Chondrocyte (in vitro differentiated cells): ENCODE data around the gene BSG. TPM values are rescaled to one million over a fixed set of nuclear protein-coding genes. Genes with fewer than 3 reads are reported as not detected.

Experiments
- DNase-seq: peaks from one replicate; pipeline ENCODE4 v3.0.0; 2021; ENCODE audit warnings: mixed read lengths, low spot score
- H3K27ac Mint-ChIP-seq: one replicate; pipeline ENCODE4 v1.8.0; 2021; ENCODE audit warnings: mild to moderate bottlenecking, moderate library complexity, mixed read lengths; ENCODE audit not compliant: unreplicated experiment
- H3K27me3 Mint-ChIP-seq: 2 replicates; pipeline ENCODE4 v1.8.0; 2021; ENCODE audit warnings: low read depth, mixed read lengths
- H3K36me3 Mint-ChIP-seq: 2 replicates; pipeline ENCODE4 v1.8.0; 2021; ENCODE audit warnings: low read depth, mixed read lengths
- H3K4me1 Mint-ChIP-seq: 2 replicates; pipeline ENCODE4 v1.8.0; 2021; ENCODE audit warnings: low read depth, mild to moderate bottlenecking, mixed read lengths
- H3K4me3 Mint-ChIP-seq: one replicate; pipeline ENCODE4 v1.8.0; 2021; ENCODE audit warnings: mild to moderate bottlenecking, moderate library complexity, mixed read lengths; ENCODE audit not compliant: unreplicated experiment
- H3K9me3 Mint-ChIP-seq: 2 replicates; pipeline ENCODE4 v1.8.0; 2021; ENCODE audit warnings: low read depth, mixed read lengths
- CTCF ChIP-seq: fragments of 200-600 bp; sonication (generic); IDR thresholded peaks from 2 replicates; pipeline ENCODE4 v1.5.0; 2021; ENCODE audit warnings: antibody characterized with exemption, mild to moderate bottlenecking, moderate library complexity
- total RNA-seq: library from RNA; stranded (reverse); gene quantifications from 3 replicates; pipeline ENCODE4 v1.2.1, GENCODE V29; 2021

The BSG gene
- total RNA-seq, 1 donor from 2014 or later, result 440 TPM

GRCh38 chr19:575527-576506 lies 3.4 kb downstream of the BSG start:
- Mint-ChIP-seq H3K4me1 (peaks cover 48% of the 10 kb centered on the region), H3K36me3 (no peaks in the 10 kb centered on the region), H3K9me3 (no peaks in the 10 kb centered on the region), H3K27ac (peak overlapping the region; percentile 80), H3K27me3 (no peaks in the 10 kb centered on the region), H3K4me3 (peak overlapping the region; percentile 31)
- no peak for TF ChIP-seq CTCF
- no peak for DNase-seq

- no peak overlapping the region for H3K27ac Mint-ChIP-seq
- no peaks in the 10 kb centered on the region for H3K9me3 Mint-ChIP-seq
- H3K36me3 Mint-ChIP-seq, result no peaks in the 10 kb centered on the region
- no peak overlapping the region for H3K4me3 Mint-ChIP-seq
- no peak for TF ChIP-seq CTCF
- H3K27me3 Mint-ChIP-seq, result no peaks in the 10 kb centered on the region
- DNase-seq, result no peak
- H3K4me1 Mint-ChIP-seq, result peaks cover 38% of the 10 kb centered on the region
These were observed 4.5 kb downstream of the BSG start for GRCh38 chr19:576768-577438.

- no peaks in the 10 kb centered on the region for H3K9me3 Mint-ChIP-seq
- TF ChIP-seq CTCF, result peak; percentile 9
- H3K4me1 Mint-ChIP-seq, result peaks cover 38% of the 10 kb centered on the region
- DNase-seq, result no peak
- H3K27me3 Mint-ChIP-seq, result no peaks in the 10 kb centered on the region
- no peaks in the 10 kb centered on the region for H3K36me3 Mint-ChIP-seq
- peak overlapping the region; percentile 54 for H3K27ac Mint-ChIP-seq
- H3K4me3 Mint-ChIP-seq, result no peak overlapping the region
These were observed 5.3 kb downstream of the BSG start for GRCh38 chr19:577439-578392.

- peak; percentile 81 for DNase-seq
- Mint-ChIP-seq H3K4me1 (peaks cover 28% of the 10 kb centered on the region), H3K4me3 (no peak overlapping the region), H3K9me3 (no peaks in the 10 kb centered on the region), H3K27me3 (no peaks in the 10 kb centered on the region), H3K27ac (no peak overlapping the region), H3K36me3 (no peaks in the 10 kb centered on the region)
- no peak for TF ChIP-seq CTCF
These were observed 6.9 kb downstream of the BSG start for GRCh38 chr19:579111-579841.
